ENCODE measurements around the gene TBC1D3B. TPM values are rescaled to one million over a fixed set of nuclear protein-coding genes. Genes with fewer than 3 reads are reported as not detected.
"Not testable (repeated sequence)": the region's sequence is repeated elsewhere in the genome, so short reads cannot be mapped to it uniquely, and the experiment has no call there.

Gene TBC1D3B
- polyA plus RNA-seq, 1 donor from 2014 or later: 0.84 TPM

- not testable (repeated sequence) for H3K9me3 Mint-ChIP-seq, H3K36me3 Mint-ChIP-seq, H3K27ac Mint-ChIP-seq
- H3K4me3 Mint-ChIP-seq: peak overlapping the region in 1 of 4 donors; percentile 51
- peaks cover 39% of the 10 kb centered on the region for H3K27me3 Mint-ChIP-seq
- H3K4me1 Mint-ChIP-seq: peaks cover 22 to 29% (median 29%) of the 10 kb centered on the region in 3 donors
Measured at GRCh38 chr17:36206486-36206821, 30.0 kb upstream of the TBC1D3B start.

- Mint-ChIP-seq H3K9me3 (no peaks in the 10 kb centered on the region), H3K27me3 (peaks cover 39% of the 10 kb centered on the region), H3K36me3 (peaks cover 4% of the 10 kb centered on the region), H3K4me3 (no peak overlapping the region), H3K4me1 (peaks cover 20 to 27% (median 27%) of the 10 kb centered on the region in 3 donors), H3K27ac (no peak overlapping the region)
Measured at GRCh38 chr17:36205637-36206485, 29.4 kb upstream of the TBC1D3B start.

GRCh38 chr17:36204724-36205500, 28.5 kb upstream of the TBC1D3B start:
- Mint-ChIP-seq H3K9me3 (no peaks in the 10 kb centered on the region), H3K27me3 (peaks cover 39% of the 10 kb centered on the region), H3K4me3 (no peak overlapping the region), H3K4me1 (peaks cover 10 to 18% (median 18%) of the 10 kb centered on the region in 3 donors), H3K36me3 (peaks cover 4% of the 10 kb centered on the region), H3K27ac (no peak overlapping the region)

DNA sequence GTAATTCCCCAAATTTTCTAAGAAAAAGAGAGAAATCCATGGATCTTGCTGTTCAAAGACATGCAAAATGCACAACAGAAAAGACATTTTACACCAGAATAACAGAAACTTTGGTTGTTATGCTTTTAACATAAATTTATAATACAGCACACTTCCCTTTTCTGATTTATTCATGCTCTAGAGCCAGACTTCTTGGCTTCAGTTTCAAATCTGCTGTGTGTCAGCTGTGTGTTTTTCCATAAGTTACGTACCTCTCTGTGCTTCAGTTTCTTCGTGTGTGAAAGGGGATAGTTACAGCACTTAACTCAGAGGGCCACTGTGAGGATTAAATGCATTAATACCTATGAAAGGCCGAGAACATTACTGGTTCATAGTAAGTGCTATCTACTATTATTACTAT, 26.9 kb upstream of the TBC1D3B start:
- H3K27ac Mint-ChIP-seq: no peak overlapping the region
- H3K4me1 Mint-ChIP-seq: peaks cover 10 to 19% (median 14%) of the 10 kb centered on the region in 3 donors
- peaks cover 4% of the 10 kb centered on the region for H3K36me3 Mint-ChIP-seq
- no peak overlapping the region for H3K4me3 Mint-ChIP-seq
- peaks cover 42% of the 10 kb centered on the region for H3K27me3 Mint-ChIP-seq
- H3K9me3 Mint-ChIP-seq: no peaks in the 10 kb centered on the region

DNA sequence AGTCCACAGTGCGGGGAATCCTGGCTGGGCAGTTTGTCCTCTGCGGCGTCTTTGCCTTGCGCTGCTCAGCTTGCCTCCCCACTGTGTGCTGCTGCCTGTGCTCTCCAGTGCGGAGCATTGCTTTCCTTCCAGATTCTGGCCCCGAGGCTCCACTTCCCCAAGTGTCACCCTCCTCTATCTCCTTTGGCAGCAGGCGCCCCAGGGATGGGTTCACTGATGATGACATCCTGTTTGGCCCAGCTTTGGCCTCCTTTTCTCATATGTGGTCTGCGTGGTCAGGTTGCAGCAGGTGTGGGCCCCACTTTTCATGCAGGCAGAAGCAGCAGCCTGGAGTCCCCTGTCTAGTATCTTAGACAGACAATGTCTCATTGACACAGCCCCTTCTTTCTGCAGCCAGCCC, 25.1 kb upstream of the TBC1D3B start:
- peaks cover 8 to 21% (median 11%) of the 10 kb centered on the region in 3 donors for H3K4me1 Mint-ChIP-seq
- H3K9me3 Mint-ChIP-seq, H3K4me3 Mint-ChIP-seq, H3K27ac Mint-ChIP-seq, H3K36me3 Mint-ChIP-seq: not testable (repeated sequence)
- H3K27me3 Mint-ChIP-seq: peaks cover 35% of the 10 kb centered on the region

GRCh38 chr17:36201102-36201501, 24.7 kb upstream of the TBC1D3B start:
- H3K27ac Mint-ChIP-seq, H3K36me3 Mint-ChIP-seq, H3K4me3 Mint-ChIP-seq, H3K9me3 Mint-ChIP-seq: not testable (repeated sequence)
- H3K27me3 Mint-ChIP-seq: peaks cover 35% of the 10 kb centered on the region
- H3K4me1 Mint-ChIP-seq: peaks cover 9 to 23% (median 13%) of the 10 kb centered on the region in 3 donors

GRCh38 chr17:36198831-36199465, 22.5 kb upstream of the TBC1D3B start:
- Mint-ChIP-seq H3K36me3 (peaks cover 2% of the 10 kb centered on the region), H3K9me3 (no peaks in the 10 kb centered on the region), H3K27ac (no peak overlapping the region), H3K4me1 (peaks cover 9 to 24% (median 13%) of the 10 kb centered on the region in 3 donors), H3K27me3 (peaks cover 34% of the 10 kb centered on the region), H3K4me3 (no peak overlapping the region)

DNA sequence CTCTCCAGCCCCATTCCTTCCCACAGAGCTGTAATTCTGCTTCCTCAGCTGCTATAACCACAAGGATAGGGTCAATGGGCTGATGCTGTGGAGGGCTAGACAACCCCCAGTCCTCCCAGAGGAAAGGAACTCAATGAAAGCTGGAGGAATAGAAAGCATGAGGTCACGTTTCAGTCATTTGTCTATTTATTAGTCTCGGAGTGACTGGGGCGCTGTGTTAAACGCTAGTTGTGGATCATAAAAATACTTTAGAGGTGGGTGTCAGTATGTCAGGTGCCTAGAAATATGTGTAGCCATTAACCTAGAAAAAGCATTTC, 20.9 kb upstream of the TBC1D3B start:
- no peaks in the 10 kb centered on the region for H3K9me3 Mint-ChIP-seq
- H3K4me3 Mint-ChIP-seq: peak overlapping the region in 2 of 4 donors; percentile 63 to 87
- no peak overlapping the region for H3K27ac Mint-ChIP-seq
- H3K27me3 Mint-ChIP-seq: peaks cover 30% of the 10 kb centered on the region
- peaks cover 2% of the 10 kb centered on the region for H3K36me3 Mint-ChIP-seq
- peaks cover 5 to 24% (median 10%) of the 10 kb centered on the region in 3 donors for H3K4me1 Mint-ChIP-seq

- Mint-ChIP-seq H3K4me3 (peak overlapping the region in 2 of 4 donors; percentile 81 to 87), H3K4me1 (peaks cover 5 to 26% (median 12%) of the 10 kb centered on the region in 3 donors), H3K27me3 (peaks cover 23% of the 10 kb centered on the region), H3K9me3 (no peaks in the 10 kb centered on the region), H3K36me3 (peaks cover 2% of the 10 kb centered on the region), H3K27ac (no peak overlapping the region)
Measured at GRCh38 chr17:36196131-36196486, 19.7 kb upstream of the TBC1D3B start.

DNA sequence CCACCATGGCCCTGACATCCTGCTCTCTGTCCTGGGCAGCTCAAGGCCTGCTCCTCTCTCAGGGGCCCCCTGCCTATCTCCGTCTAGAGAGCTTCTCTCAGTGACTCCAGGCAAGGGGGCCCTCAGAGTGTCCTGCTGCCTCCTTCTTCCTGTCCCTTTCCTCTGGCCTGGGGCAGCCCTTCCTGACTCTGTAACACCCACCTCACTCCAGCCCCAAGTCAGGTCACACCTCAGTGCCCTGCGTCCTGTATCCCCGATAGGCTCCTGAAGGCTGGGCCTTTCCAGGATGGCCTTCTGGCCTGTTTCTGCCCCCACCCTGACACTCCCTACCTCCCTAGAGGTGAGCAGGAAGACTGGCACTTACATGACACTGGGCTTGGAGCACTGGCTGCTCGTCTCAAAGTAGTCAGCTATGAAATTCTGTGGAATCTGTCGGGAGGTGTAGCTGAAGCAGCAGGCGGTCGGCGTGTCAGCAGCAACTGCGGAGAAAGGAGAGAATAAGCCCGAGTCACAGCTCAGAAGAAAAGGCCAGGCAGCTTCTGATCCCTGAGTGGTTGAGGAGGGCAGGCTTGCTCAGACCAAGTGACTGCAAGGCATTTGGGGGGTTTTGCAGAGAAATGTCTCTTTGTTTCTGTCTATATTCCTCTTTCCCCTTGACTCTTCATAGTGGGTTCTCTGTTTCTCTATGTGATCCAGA, 19.1 kb upstream of the TBC1D3B start:
- peak overlapping the region in 1 of 4 donors; percentile 87 for H3K4me3 Mint-ChIP-seq
- H3K27me3 Mint-ChIP-seq: peaks cover 25% of the 10 kb centered on the region
- no peaks in the 10 kb centered on the region for H3K9me3 Mint-ChIP-seq
- H3K27ac Mint-ChIP-seq: no peak overlapping the region
- peaks cover 5 to 26% (median 12%) of the 10 kb centered on the region in 3 donors for H3K4me1 Mint-ChIP-seq
- H3K36me3 Mint-ChIP-seq: no peaks in the 10 kb centered on the region

GRCh38 chr17:36194832-36195433, 18.5 kb upstream of the TBC1D3B start:
- H3K27ac Mint-ChIP-seq, H3K36me3 Mint-ChIP-seq, H3K4me3 Mint-ChIP-seq, H3K9me3 Mint-ChIP-seq: not testable (repeated sequence)
- peaks cover 5 to 26% (median 12%) of the 10 kb centered on the region in 3 donors for H3K4me1 Mint-ChIP-seq
- peaks cover 22% of the 10 kb centered on the region for H3K27me3 Mint-ChIP-seq

- peaks cover 22% of the 10 kb centered on the region for H3K27me3 Mint-ChIP-seq
- peaks cover 5 to 26% (median 12%) of the 10 kb centered on the region in 3 donors for H3K4me1 Mint-ChIP-seq
- H3K9me3 Mint-ChIP-seq, H3K27ac Mint-ChIP-seq, H3K36me3 Mint-ChIP-seq, H3K4me3 Mint-ChIP-seq: not testable (repeated sequence)
Measured at GRCh38 chr17:36194147-36194831, 17.9 kb upstream of the TBC1D3B start.

DNA sequence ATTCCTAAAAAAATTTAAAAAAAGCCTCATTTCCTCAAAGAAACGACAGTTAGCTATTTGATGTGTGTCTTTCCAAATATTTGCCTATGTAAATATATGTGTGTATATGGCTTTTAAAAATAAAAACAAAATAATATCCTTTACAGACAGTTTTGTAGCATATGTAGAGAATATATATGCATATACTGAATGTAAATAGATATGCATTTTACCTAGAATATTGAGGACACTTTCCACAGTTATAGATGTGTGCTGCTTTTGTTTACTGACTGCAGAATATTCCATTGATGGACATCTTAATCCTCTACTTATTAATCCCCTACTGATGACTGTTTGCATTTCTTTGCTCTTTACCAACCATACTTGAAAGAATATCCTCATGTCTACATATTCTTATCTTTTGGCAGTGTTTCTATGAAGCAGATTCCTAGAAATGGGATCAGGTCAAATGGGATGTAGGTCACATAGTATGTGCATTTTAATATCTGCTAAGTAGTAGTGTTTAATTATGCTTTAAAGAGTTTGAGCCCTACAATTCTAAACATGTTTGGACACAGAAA, 16.9 kb upstream of the TBC1D3B start:
- Mint-ChIP-seq H3K27ac (no peak overlapping the region), H3K9me3 (no peaks in the 10 kb centered on the region), H3K4me1 (peaks cover 5 to 26% (median 12%) of the 10 kb centered on the region in 3 donors), H3K27me3 (peaks cover 23% of the 10 kb centered on the region), H3K4me3 (no peak overlapping the region), H3K36me3 (no peaks in the 10 kb centered on the region)

All from IgD-negative memory B cell (primary cell).